Measurements from ENCODE around the gene POR. TPM values are rescaled to one million over a fixed set of nuclear protein-coding genes. Genes with fewer than 3 reads are reported as not detected.

POR gene
- 95.6 and 97.9 TPM in 2 replicates for total RNA-seq
- polyA plus RNA-seq, result 87.9 and 101 TPM in 2 replicates

DNA sequence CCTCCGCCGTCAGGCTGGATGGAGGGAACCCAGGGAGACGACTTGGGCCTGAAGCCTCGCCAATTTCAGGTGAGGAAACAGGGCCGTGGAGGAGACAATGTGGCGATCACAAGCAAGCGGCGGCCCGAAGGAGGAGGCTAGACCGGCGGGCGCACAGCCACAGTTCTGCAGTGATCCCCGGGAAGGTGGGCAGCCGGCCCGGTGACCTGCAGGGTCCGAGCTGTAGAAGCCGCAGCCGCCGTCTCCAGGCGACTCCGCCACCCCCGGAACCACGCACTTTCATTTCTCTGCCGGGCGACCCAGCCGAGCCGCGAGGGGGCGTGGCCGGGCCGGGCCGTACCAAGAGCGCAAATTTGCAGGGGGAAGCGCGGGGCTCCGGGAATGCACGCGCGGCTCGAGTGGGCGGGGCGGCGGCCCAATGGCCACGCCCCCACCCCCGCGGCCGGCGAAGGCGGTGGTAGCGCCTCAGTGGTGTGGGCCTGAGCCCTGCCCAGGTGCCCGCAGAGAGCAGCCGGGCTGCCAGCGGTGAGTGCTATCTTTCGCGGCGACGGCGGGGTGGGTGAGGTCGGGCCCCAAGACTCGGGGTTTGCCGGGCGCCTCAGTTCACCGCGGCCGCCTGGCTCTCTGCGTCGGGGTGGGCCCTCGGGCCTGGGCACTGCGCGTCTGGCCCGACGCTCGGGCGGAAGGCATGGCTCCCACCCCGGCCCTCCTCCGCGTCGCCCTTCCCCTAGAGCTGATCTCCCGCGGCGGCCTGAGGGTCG, at the start of gene POR:
TSS of gene POR (plus strand) at position 501 of the 761 bp plus-strand sequence. CDS start 38,847 bp downstream, outside the sequence.
- DNase-seq (ENCODE audit: low read depth in 1 of 2, low spot score in 1 of 2), result peak; percentile 93 to 96
- Histone ChIP-seq H3K9me3 (ENCODE audit: low read depth) (no peaks in the 10 kb centered on the region), H3K4me3 (peak within 1 kb of the TSS; percentile 72), H3K27ac (peak within 1 kb of the TSS; percentile 84), H3K4me1 (ENCODE audit: low read depth) (peaks cover 3% of the 10 kb centered on the region), H3K36me3 (no peaks in the 10 kb centered on the region), H3K27me3 (no peaks in the 10 kb centered on the region)
- TF ChIP-seq, protein P1, sequence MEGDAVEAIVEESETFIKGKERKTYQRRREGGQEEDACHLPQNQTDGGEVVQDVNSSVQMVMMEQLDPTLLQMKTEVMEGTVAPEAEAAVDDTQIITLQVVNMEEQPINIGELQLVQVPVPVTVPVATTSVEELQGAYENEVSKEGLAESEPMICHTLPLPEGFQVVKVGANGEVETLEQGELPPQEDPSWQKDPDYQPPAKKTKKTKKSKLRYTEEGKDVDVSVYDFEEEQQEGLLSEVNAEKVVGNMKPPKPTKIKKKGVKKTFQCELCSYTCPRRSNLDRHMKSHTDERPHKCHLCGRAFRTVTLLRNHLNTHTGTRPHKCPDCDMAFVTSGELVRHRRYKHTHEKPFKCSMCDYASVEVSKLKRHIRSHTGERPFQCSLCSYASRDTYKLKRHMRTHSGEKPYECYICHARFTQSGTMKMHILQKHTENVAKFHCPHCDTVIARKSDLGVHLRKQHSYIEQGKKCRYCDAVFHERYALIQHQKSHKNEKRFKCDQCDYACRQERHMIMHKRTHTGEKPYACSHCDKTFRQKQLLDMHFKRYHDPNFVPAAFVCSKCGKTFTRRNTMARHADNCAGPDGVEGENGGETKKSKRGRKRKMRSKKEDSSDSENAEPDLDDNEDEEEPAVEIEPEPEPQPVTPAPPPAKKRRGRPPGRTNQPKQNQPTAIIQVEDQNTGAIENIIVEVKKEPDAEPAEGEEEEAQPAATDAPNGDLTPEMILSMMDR (IDR thresholded peaks at IDR 0.05; ENCODE audit: low read depth, low read length), result no peak

DNA sequence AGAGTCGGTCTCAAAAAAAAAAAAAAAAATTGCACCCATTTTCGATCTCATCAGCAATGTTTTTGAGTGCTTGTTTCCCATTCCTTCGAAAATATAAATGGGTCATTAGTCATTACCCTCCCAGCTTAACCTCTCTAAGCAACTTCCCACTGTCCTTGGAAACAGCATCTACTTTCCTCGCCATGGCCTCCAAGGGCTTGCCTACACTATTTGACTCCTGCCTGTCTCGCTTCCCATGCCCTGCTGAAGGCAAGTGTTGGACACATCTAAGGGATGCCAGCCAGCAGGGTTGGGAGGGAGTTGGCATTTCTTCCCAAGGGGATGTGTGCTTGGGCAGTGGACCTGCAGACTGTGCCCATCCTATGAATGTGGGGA, 48.9 kb upstream of the POR start:
- Histone ChIP-seq H3K36me3 (no peaks in the 10 kb centered on the region), H3K27me3 (no peaks in the 10 kb centered on the region), H3K27ac (no peak overlapping the region), H3K4me3 (no peak overlapping the region), H3K4me1 (ENCODE audit: low read depth) (no peaks in the 10 kb centered on the region), H3K9me3 (ENCODE audit: low read depth) (no peaks in the 10 kb centered on the region)
- TF ChIP-seq, protein P1 (IDR thresholded peaks at IDR 0.05; ENCODE audit: low read depth, low read length), result no peak
- DNase-seq (ENCODE audit: low read depth in 1 of 2, low spot score in 1 of 2), result no peak

DNA sequence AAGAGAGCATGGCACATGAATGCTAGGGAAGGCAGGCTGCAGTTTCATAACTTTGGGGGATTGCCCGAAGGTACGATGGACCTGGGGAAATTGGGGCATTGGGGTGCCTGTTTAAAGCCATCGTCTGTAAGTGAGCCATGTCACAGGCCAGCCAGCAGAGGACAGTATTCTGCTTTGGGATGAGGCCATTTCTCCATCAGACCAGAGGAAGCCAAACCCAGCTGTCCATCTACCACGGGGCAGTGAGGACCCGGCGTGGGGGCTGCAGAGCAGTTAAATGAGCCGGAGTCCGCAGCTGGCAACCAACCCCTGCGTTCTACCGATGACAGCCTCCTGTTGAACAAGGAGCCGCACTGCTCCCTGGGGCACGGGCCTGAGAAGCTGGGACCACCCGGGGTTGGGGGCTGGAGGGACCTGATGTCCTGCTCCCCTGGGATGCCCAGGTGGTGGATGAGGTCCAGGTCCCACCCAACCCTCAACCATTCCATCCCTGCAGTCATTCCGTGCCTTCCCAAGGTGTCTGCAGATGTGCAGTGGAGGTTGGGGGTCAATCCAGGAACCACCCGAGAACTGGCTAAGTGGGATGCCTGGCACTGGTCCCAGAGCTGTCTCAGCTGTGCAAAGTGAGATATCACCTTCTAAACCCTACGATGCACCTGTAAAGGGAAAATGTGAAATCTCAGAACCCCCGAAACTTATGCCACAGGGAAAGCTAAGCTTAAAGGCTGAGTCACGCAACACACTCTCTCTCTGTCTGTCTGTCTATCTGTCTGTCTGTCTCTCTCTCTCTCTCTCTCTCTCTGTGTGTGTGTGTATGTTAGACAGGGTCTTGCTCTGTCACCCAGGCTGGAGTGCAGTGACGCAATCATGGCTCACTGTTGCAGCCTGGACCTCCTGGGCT, 48.2 kb upstream of the POR start:
- Histone ChIP-seq H3K27ac (no peak overlapping the region), H3K4me1 (ENCODE audit: low read depth) (no peaks in the 10 kb centered on the region), H3K27me3 (no peaks in the 10 kb centered on the region), H3K9me3 (ENCODE audit: low read depth) (no peaks in the 10 kb centered on the region), H3K4me3 (no peak overlapping the region), H3K36me3 (no peaks in the 10 kb centered on the region)
- peak; percentile 71 to 81 for DNase-seq (ENCODE audit: low read depth in 1 of 2, low spot score in 1 of 2)
- TF ChIP-seq, protein P1 (IDR thresholded peaks at IDR 0.05; ENCODE audit: low read depth, low read length), result peak; percentile 97

GRCh38 chr7:75867390-75867717, 47.6 kb upstream of the POR start:
- H3K27ac ChIP-seq, result no peak overlapping the region
- H3K9me3 ChIP-seq (ENCODE audit: low read depth), result no peaks in the 10 kb centered on the region
- TF ChIP-seq, protein P1 (IDR thresholded peaks at IDR 0.05; ENCODE audit: low read depth, low read length), result no peak
- H3K36me3 ChIP-seq, result no peaks in the 10 kb centered on the region
- DNase-seq (ENCODE audit: low read depth in 1 of 2, low spot score in 1 of 2), result no peak
- H3K27me3 ChIP-seq, result no peaks in the 10 kb centered on the region
- no peak overlapping the region for H3K4me3 ChIP-seq
- H3K4me1 ChIP-seq (ENCODE audit: low read depth), result peaks cover 5% of the 10 kb centered on the region

- no peak overlapping the region for H3K27ac ChIP-seq
- H3K9me3 ChIP-seq (ENCODE audit: low read depth), result no peaks in the 10 kb centered on the region
- H3K4me3 ChIP-seq, result no peak overlapping the region
These were observed 46.8 kb upstream of the POR start for GRCh38 chr7:75868153-75868552.

More at GRCh38 chr7:75868153-75868552, 46.8 kb upstream of the POR start:
- TF ChIP-seq, protein P1 (IDR thresholded peaks at IDR 0.05; ENCODE audit: low read depth, low read length), result no peak
- H3K27me3 ChIP-seq, result no peaks in the 10 kb centered on the region
- no peaks in the 10 kb centered on the region for H3K36me3 ChIP-seq
- H3K4me1 ChIP-seq (ENCODE audit: low read depth), result peaks cover 12% of the 10 kb centered on the region
- no peak for DNase-seq (ENCODE audit: low read depth in 1 of 2, low spot score in 1 of 2)
